GM12874 (cell line): Measurements from ENCODE around the gene FMO1.

Experiments
- CTCF ChIP-seq: IDR thresholded peaks from 2 replicates; pipeline ENCODE4 v1.5.1; 2011; ENCODE audit warnings: low read depth, mild to moderate bottlenecking, control low read depth, low read length, moderate library complexity; ENCODE audit not compliant: insufficient read depth

The FMO1 gene

GRCh38 chr1:171286032-171286705 lies 37.9 kb downstream of the FMO1 start:
- TF ChIP-seq CTCF = no peak

GRCh38 chr1:171290621-171291020 lies 42.3 kb downstream of the FMO1 start:
- no peak for TF ChIP-seq CTCF

GRCh38 chr1:171292799-171293198 lies 44.5 kb downstream of the FMO1 start:
- no peak for TF ChIP-seq CTCF

GRCh38 chr1:171295821-171296220 lies 47.5 kb downstream of the FMO1 start:
- TF ChIP-seq CTCF = no peak

GRCh38 chr1:171296897-171297296 lies 48.6 kb downstream of the FMO1 start:
- TF ChIP-seq CTCF = no peak

- no peak for TF ChIP-seq CTCF
Measured at GRCh38 chr1:171298696-171299095, 50.4 kb downstream of the FMO1 start.

GRCh38 chr1:171299342-171299741 lies 51.0 kb downstream of the FMO1 start:
- no peak for TF ChIP-seq CTCF
